Effector memory CD4-positive, alpha-beta T cell (primary cell): ENCODE results near the gene WDR20.
"Not testable (repeated sequence)": the region's sequence is repeated elsewhere in the genome, so short reads cannot be mapped to it uniquely, and the experiment has no call there.

Source experiments
- DNase-seq, 3 donors: peaks; one replicate each; pipeline ENCODE4 v3.0.0-alpha.2; 2020
- H3K27ac ChIP-seq: 2 replicates; pipeline ENCODE4 v1.7.0; 2013; ENCODE audit warnings: mild to moderate bottlenecking, low read length, moderate library complexity; ENCODE audit not compliant: insufficient read depth, poor library complexity, severe bottlenecking
- H3K27me3 ChIP-seq: replicated peaks from 2 replicates; pipeline ENCODE4 v1.7.0; 2013; ENCODE audit warnings: mild to moderate bottlenecking, low read length; ENCODE audit not compliant: insufficient read depth, control insufficient read depth, poor library complexity, severe bottlenecking
- H3K36me3 ChIP-seq: 2 replicates; pipeline ENCODE4 v1.7.0; 2013; ENCODE audit warnings: mild to moderate bottlenecking, low read length, moderate library complexity; ENCODE audit not compliant: control insufficient read depth, insufficient read depth
- H3K4me1 ChIP-seq: 2 replicates; pipeline ENCODE4 v1.7.0; 2013; ENCODE audit warnings: low read length, mild to moderate bottlenecking; ENCODE audit not compliant: control insufficient read depth, insufficient read depth, poor library complexity, severe bottlenecking
- H3K4me3 ChIP-seq: 2 replicates; pipeline ENCODE4 v1.7.0; 2013; ENCODE audit warnings: low read length, low read depth, mild to moderate bottlenecking; ENCODE audit not compliant: insufficient read depth, poor library complexity, severe bottlenecking
- H3K9me3 ChIP-seq: 2 replicates; pipeline ENCODE4 v1.7.0; 2013; ENCODE audit warnings: mild to moderate bottlenecking, low read length, moderate library complexity; ENCODE audit not compliant: control insufficient read depth

The WDR20 gene

GRCh38 chr14:102144914-102145313, 5.2 kb downstream of the WDR20 start:
- Histone ChIP-seq H3K4me1 (peaks cover 4% of the 10 kb centered on the region), H3K27ac (no peak overlapping the region), H3K9me3 (no peaks in the 10 kb centered on the region), H3K4me3 (no peak overlapping the region), H3K36me3 (no peaks in the 10 kb centered on the region), H3K27me3 (no peaks in the 10 kb centered on the region)
- DNase-seq = no peak

DNA sequence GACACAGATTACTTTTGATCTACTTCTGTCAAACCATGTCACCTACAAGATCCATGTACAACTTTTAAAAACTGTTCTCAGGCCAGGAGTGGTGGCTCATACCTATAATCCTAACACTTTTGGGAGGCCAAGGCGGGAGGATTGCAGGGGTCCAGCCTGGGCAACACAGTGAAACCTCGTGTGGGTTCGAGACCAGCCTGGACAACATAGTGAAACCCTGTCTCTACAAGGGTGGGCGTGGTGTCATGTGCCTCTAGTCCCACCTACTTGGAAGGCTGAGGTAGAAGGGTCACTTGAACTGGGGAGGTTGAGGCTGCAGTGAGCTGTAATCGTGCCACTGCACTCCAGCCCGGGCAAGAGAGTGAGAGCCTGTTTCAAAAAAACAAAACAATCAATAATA, 5.7 kb downstream of the WDR20 start:
- no peak for DNase-seq
- Histone ChIP-seq H3K27ac (no peak overlapping the region), H3K4me3 (no peak overlapping the region), H3K4me1 (peaks cover 4% of the 10 kb centered on the region), H3K9me3 (no peaks in the 10 kb centered on the region), H3K36me3 (no peaks in the 10 kb centered on the region), H3K27me3 (no peaks in the 10 kb centered on the region)

DNA sequence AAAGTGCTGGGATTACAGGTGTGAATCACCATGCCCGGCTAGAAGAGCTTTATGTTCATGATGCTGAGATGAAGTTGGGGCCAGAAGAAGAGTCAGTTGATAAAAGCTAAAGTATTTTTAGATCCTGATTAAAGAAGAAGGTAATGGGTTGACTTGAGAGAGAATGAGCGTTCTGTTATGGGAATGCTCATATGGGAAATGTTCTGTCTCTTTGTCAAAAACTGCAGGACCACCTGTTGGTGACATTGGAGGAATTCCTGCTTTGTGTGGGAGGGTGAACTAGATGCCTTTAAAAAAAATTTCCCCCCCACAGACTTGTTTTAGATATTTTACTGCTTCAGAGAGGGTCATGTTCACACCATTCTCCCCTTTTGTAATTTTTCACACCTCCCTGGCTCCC, 6.7 kb downstream of the WDR20 start:
- H3K4me1 ChIP-seq = no peaks in the 10 kb centered on the region
- H3K4me3 ChIP-seq = no peak overlapping the region
- no peak for DNase-seq
- no peak overlapping the region for H3K27ac ChIP-seq
- no peaks in the 10 kb centered on the region for H3K27me3 ChIP-seq
- H3K36me3 ChIP-seq = no peaks in the 10 kb centered on the region
- H3K9me3 ChIP-seq = no peaks in the 10 kb centered on the region

GRCh38 chr14:102150083-102150482, 10.4 kb downstream of the WDR20 start:
- Histone ChIP-seq H3K9me3 (no peaks in the 10 kb centered on the region), H3K4me1 (no peaks in the 10 kb centered on the region), H3K36me3 (peaks cover 18% of the 10 kb centered on the region), H3K27ac (no peak overlapping the region), H3K27me3 (no peaks in the 10 kb centered on the region), H3K4me3 (no peak overlapping the region)
- no peak for DNase-seq

- Histone ChIP-seq H3K9me3 (no peaks in the 10 kb centered on the region), H3K27ac (no peak overlapping the region), H3K27me3 (no peaks in the 10 kb centered on the region), H3K4me3 (no peak overlapping the region), H3K36me3 (peaks cover 18% of the 10 kb centered on the region), H3K4me1 (no peaks in the 10 kb centered on the region)
- no peak for DNase-seq
Observed at GRCh38 chr14:102150744-102151143, 11.0 kb downstream of the WDR20 start.

GRCh38 chr14:102151411-102151810, 11.7 kb downstream of the WDR20 start:
- not testable (repeated sequence) for H3K9me3 ChIP-seq, H3K27me3 ChIP-seq, DNase-seq, H3K4me1 ChIP-seq, H3K27ac ChIP-seq, H3K4me3 ChIP-seq
- H3K36me3 ChIP-seq = peaks cover 18% of the 10 kb centered on the region

DNA sequence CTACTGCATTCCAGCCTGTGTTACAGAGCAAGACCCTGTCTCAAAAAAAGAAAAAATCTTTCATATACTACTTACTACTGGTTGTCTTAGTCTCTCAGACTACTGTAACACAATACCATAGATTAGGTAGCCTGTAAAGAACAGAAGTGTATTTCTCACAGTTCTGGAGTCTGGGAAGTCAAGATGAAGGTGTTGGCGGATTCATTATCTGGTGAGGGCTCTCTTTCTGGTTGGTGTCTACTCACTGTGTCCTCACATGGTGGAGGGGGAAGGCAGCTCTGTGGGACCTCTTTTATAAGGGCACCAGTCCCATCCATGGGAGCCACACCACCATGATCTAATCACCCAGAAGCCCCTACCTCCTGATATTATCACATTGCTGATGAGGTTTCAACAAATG, 14.4 kb downstream of the WDR20 start:
- no peak overlapping the region for H3K4me3 ChIP-seq
- H3K27ac ChIP-seq = no peak overlapping the region
- peaks cover 18% of the 10 kb centered on the region for H3K36me3 ChIP-seq
- no peaks in the 10 kb centered on the region for H3K27me3 ChIP-seq
- H3K9me3 ChIP-seq = no peaks in the 10 kb centered on the region
- no peaks in the 10 kb centered on the region for H3K4me1 ChIP-seq
- no peak for DNase-seq

DNA sequence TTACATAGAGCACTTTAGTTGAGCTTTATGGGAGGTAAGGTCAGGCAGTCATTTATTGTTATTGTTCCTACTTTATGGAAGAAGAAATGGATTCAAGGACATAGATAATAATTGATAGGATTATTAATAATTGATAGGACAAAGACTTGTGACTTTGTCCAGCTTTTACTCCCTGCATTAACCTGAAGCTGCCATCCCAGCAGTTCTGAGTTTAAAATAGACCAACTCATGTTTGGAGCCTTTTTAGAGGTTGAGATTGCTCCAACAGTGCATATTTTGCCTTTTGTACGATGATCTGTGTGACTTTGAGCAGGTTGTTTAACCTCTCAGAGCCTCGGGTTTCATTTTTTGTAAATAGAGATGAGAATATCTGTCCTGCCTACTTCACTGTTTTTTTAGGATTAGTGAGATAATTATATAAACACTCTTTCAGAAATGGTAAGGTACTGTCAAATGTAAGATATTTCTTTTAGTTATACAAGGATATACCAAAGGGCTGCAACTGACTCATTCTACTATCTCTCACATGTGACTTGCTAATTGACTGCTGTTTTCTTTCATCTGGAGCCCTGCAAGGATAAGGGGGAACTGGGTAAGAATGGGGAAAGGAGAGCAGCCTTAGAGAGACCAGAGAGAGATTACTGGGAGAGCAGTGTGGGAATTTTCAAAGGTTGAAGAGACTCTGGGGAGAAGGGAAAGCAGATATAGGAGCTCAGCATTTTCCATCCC, 15.3 kb downstream of the WDR20 start:
- no peak for DNase-seq

DNA sequence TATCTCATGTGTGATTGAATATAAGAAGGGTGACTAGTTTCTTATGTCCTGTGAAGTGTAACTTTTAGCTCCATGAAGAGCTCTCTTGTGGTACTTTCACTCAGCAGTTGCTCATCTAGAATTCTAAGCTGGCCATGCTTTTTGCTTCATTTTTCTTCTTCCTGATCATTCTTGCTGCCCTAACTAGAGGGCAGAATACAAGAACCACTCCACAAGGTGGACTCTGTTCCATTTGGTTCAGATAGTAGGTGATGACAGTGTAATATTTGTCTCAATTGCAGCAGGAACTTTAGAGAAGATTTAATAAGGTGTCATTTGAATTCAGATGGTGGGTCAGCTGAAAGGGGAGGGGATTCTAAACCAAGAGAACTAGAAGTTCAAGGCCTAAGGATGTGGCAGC, 17.6 kb downstream of the WDR20 start:
- no peak overlapping the region for H3K27ac ChIP-seq
- no peaks in the 10 kb centered on the region for H3K4me1 ChIP-seq
- H3K9me3 ChIP-seq = no peaks in the 10 kb centered on the region
- peaks cover 12% of the 10 kb centered on the region for H3K36me3 ChIP-seq
- DNase-seq = no peak
- H3K27me3 ChIP-seq = no peaks in the 10 kb centered on the region
- no peak overlapping the region for H3K4me3 ChIP-seq

More for the DNA sequence above, 15.3 kb downstream of the WDR20 start:
- no peaks in the 10 kb centered on the region for H3K27me3 ChIP-seq
- H3K9me3 ChIP-seq = no peaks in the 10 kb centered on the region
- H3K4me3 ChIP-seq = no peak overlapping the region
- H3K27ac ChIP-seq = no peak overlapping the region
- peaks cover 18% of the 10 kb centered on the region for H3K36me3 ChIP-seq
- no peaks in the 10 kb centered on the region for H3K4me1 ChIP-seq

- peaks cover 2% of the 10 kb centered on the region for H3K36me3 ChIP-seq
- no peaks in the 10 kb centered on the region for H3K4me1 ChIP-seq
Observed at GRCh38 chr14:102158797-102159196, 19.1 kb downstream of the WDR20 start.

More at GRCh38 chr14:102158797-102159196, 19.1 kb downstream of the WDR20 start:
- no peaks in the 10 kb centered on the region for H3K27me3 ChIP-seq
- no peak overlapping the region for H3K27ac ChIP-seq
- no peaks in the 10 kb centered on the region for H3K9me3 ChIP-seq
- DNase-seq = no peak
- no peak overlapping the region for H3K4me3 ChIP-seq
